Measurements from ENCODE around the gene MED8.

DNA sequence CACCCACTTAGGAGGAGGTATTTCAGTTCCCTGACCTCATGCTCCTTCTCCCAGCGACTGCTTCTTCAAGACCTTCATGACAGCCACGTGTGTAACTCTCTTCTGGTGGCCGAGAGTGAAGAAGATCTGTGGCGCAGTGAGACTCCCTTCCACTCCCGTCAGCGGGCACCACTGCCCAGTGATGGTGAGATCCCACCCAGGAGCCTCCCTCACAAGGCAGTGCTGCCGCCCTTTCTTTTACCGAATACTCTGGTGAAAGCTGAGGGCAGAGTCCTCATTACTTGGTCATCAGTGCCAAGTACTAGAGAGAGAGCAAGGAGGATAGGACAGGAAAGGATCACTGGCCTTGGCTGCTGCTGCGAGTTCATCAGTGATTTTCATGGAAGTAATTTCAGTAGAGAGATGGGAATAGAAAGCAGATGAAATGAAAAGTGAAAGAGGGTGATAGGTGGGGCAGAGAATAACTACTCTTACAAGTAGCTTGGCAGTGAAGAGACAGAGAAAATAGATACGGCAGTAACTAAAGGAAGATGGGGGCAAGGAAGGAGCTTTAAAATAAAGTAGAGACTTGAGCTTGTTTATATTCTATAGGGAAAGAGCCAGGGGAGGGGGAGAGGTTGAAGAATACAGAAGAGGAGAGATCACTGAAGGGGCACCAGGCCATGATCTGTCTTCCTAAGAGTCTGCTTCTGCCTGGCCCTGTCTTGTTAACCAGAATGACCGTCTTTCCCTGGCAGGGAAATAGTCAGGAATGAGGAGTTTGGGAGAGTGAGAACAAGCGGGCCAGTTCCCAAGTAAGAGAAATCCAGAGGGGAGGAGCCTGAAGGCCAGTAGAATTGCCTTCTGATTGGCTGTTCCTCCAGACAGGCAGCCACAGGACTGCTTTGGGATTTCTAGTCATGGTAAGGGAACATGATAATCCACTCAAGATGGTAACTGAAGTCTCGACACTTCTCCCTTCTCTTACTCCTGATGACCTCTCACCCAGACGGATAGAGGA is 45.8 kb upstream of the MED8 start:
- TF ChIP-seq, protein P1, sequence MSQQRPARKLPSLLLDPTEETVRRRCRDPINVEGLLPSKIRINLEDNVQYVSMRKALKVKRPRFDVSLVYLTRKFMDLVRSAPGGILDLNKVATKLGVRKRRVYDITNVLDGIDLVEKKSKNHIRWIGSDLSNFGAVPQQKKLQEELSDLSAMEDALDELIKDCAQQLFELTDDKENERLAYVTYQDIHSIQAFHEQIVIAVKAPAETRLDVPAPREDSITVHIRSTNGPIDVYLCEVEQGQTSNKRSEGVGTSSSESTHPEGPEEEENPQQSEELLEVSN (IDR thresholded peaks at IDR 0.05; ENCODE audit: borderline replicate concordance, low read depth), result no peak
- TF ChIP-seq ESRRA (IDR thresholded peaks at IDR 0.05; ENCODE audit: borderline replicate concordance, low read length) (no peak), JUN (IDR thresholded peaks at IDR 0.05) (no peak), MAFK (IDR thresholded peaks at IDR 0.05; ENCODE audit: partially characterized antibody) (no peak), POLR2A (IDR thresholded peaks at IDR 0.05; ENCODE audit: low read length) (no peak), MYC (IDR thresholded peaks at IDR 0.05; ENCODE audit: borderline replicate concordance, low read length) (no peak), RFX5 (IDR thresholded peaks at IDR 0.05) (no peak), JUNB (IDR thresholded peaks at IDR 0.05) (no peak), KDM1A (IDR thresholded peaks at IDR 0.05; ENCODE audit: low read depth) (no peak), SMC3 (IDR thresholded peaks at IDR 0.05) (no peak), CEBPB (IDR thresholded peaks at IDR 0.05) (no peak)
- TF ChIP-seq, protein P2, sequence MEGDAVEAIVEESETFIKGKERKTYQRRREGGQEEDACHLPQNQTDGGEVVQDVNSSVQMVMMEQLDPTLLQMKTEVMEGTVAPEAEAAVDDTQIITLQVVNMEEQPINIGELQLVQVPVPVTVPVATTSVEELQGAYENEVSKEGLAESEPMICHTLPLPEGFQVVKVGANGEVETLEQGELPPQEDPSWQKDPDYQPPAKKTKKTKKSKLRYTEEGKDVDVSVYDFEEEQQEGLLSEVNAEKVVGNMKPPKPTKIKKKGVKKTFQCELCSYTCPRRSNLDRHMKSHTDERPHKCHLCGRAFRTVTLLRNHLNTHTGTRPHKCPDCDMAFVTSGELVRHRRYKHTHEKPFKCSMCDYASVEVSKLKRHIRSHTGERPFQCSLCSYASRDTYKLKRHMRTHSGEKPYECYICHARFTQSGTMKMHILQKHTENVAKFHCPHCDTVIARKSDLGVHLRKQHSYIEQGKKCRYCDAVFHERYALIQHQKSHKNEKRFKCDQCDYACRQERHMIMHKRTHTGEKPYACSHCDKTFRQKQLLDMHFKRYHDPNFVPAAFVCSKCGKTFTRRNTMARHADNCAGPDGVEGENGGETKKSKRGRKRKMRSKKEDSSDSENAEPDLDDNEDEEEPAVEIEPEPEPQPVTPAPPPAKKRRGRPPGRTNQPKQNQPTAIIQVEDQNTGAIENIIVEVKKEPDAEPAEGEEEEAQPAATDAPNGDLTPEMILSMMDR (IDR thresholded peaks at IDR 0.05), result no peak
- TF ChIP-seq, protein P3, sequence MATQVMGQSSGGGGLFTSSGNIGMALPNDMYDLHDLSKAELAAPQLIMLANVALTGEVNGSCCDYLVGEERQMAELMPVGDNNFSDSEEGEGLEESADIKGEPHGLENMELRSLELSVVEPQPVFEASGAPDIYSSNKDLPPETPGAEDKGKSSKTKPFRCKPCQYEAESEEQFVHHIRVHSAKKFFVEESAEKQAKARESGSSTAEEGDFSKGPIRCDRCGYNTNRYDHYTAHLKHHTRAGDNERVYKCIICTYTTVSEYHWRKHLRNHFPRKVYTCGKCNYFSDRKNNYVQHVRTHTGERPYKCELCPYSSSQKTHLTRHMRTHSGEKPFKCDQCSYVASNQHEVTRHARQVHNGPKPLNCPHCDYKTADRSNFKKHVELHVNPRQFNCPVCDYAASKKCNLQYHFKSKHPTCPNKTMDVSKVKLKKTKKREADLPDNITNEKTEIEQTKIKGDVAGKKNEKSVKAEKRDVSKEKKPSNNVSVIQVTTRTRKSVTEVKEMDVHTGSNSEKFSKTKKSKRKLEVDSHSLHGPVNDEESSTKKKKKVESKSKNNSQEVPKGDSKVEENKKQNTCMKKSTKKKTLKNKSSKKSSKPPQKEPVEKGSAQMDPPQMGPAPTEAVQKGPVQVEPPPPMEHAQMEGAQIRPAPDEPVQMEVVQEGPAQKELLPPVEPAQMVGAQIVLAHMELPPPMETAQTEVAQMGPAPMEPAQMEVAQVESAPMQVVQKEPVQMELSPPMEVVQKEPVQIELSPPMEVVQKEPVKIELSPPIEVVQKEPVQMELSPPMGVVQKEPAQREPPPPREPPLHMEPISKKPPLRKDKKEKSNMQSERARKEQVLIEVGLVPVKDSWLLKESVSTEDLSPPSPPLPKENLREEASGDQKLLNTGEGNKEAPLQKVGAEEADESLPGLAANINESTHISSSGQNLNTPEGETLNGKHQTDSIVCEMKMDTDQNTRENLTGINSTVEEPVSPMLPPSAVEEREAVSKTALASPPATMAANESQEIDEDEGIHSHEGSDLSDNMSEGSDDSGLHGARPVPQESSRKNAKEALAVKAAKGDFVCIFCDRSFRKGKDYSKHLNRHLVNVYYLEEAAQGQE (IDR thresholded peaks at IDR 0.05), result no peak
- TF ChIP-seq, protein P4, sequence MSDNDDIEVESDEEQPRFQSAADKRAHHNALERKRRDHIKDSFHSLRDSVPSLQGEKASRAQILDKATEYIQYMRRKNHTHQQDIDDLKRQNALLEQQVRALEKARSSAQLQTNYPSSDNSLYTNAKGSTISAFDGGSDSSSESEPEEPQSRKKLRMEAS (IDR thresholded peaks at IDR 0.05), result no peak
